GM03348 (cell line): ENCODE measurements around the gene WFDC1.
"Not testable (repeated sequence)": the region's sequence is repeated elsewhere in the genome, so short reads cannot be mapped to it uniquely, and the experiment has no call there.

Experiments used
- DNase-seq: peaks from one replicate; pipeline ENCODE4 v3.0.0; 2012; ENCODE audit warnings: low spot score

WFDC1 gene

DNA sequence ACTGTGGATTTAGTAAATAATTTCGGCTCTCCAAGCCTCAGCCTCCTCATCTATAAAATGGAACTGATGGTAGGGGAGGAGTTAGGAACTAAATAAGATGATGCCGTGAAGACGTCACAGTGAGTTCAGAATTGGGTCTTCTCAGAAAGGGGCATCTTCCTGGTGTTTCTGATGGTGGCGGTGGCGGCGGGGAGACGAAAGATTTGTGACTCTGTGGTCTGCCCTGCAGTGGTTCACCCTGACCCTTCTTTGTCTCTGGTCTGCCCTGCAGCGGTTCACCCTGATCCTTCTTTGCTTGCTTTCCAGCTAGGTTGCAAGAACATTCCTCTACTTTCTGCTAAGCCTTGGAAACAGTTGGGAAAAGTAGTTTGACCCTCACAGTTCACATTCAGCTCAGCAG, 34.3 kb downstream of the WFDC1 start:
- no peak for DNase-seq

- no peak for DNase-seq
These were observed 35.4 kb downstream of the WFDC1 start for GRCh38 chr16:84329843-84330684.

- no peak for DNase-seq
These were observed 36.0 kb downstream of the WFDC1 start for GRCh38 chr16:84330685-84331050.

DNA sequence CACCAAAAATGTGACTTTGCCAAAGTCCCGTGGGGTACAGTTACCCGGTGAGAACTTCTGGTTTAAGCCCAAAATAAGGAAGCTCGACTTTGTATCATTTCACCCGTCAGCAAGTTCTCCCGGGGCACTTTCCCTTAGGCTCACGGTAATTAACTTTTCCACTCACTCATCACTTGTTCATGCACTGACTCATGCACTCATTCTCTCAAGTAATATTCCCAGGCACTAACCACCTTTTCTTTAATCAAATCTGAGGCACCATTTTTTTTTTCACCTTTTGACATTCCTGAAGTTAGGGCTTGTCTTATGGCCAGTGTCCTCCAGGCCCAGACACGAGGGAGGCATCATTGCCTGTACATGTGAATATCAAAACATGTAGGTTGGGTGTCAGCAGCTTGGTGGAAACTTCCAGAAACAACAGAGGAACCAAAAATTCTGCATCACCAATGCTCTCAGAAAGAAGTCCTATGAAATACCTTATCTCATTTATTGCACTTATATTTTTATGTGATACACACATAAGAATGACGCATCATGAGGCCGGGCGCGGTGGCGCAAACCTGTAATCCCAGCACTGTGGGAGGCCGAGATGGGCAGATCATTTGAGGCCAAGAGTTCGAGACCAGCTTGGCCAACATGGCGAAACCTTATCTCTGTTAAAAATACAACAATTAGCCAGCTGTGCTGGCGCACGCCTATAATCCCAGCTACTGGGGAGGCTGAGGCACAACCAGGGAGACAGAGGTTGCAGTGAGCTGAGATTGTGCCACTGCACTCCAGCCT, 37.5 kb downstream of the WFDC1 start:
- no peak for DNase-seq

DNA sequence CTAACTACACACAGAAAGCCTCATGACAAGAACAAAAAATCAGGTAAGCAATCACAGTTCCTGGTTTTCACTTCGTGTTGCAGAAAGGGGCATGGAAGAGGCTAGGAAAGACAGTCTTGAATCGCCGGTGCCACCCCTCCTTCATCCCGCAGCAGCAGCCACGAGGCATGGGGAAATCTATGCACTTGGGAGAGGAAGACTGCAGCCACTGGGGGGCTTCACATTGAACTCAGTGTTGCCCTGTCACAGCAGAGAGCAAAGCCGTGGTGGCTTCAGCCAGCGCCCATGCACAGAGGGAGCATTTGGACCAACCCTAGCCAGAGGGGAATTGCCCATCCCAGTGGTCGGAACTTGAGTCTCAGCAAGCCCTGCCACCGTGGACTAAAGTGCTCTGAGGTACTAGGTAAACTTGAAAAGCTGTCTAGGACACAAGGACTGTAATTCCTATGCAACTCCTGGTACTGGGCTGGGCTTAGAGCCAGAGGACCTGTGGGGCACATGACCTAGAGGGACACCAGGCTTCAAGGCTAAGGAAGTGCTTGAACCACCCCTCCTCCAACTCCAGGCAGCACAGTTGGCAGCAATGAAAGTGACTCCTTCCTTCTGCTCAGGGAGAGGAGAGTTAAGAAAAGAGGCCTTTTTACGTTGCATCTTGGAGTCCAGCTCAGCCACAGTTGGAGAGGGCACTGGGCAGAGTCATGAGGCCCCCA, 38.5 kb downstream of the WFDC1 start:
- DNase-seq: no peak

DNA sequence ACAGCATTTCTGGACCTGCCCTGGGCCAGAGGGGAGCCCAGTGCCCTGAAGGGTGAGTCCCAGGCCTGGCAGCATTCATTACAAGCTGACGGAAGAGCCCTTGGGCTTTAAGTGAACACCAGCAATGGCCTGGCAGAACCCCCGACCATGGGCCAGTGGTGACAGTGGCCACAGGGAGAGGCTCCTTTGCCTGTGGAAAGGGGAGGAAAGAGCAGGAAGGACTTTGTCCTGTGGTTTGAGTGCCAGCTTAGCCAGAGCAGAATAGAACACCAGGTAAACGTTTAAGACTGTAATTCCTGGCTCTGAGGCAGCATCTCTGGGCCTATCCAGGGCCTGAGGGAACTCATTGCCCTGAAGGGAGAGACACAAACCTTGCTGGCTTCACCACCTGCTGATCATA, 39.4 kb downstream of the WFDC1 start:
- DNase-seq: no peak

DNA sequence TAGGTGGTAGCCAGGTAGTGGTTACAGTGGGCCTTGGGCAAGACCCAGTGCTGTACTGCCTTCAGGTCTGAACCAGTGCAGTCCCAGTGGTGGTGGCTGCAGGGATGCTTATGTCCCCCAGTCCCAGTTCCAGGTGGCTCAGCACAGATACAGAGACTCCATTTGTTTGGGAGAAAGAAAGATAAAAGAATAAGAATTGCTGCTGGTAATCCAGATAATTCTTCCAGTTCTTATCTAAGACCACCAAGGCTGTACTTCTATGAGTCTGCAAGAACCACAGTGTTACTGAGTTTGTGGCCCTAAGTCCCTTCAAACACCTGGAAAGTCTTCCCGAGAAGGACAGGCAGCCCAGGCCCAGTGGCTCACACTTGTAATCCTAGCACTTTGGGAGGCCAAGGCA, 39.8 kb downstream of the WFDC1 start:
- no peak for DNase-seq

DNA sequence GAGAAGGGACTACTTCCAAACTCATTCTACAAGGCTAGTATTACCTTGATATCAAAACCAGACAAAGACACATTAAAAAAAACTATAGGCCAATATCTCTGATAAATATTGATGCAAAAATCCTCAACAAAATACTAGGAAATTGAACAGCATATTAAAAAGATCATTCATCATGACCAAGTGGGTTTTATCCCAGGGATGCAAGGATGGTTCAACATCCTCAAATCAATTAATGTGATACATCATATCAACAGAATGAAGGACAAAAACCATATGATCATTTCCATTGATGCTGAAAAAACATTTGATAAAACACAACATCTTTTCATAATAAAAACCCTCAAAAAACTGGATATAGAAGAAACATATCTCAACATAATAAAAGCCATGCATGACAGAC, 42.6 kb downstream of the WFDC1 start:
- not testable (repeated sequence) for DNase-seq

- DNase-seq: no peak
These were observed 44.6 kb downstream of the WFDC1 start for GRCh38 chr16:84339311-84339710.

DNA sequence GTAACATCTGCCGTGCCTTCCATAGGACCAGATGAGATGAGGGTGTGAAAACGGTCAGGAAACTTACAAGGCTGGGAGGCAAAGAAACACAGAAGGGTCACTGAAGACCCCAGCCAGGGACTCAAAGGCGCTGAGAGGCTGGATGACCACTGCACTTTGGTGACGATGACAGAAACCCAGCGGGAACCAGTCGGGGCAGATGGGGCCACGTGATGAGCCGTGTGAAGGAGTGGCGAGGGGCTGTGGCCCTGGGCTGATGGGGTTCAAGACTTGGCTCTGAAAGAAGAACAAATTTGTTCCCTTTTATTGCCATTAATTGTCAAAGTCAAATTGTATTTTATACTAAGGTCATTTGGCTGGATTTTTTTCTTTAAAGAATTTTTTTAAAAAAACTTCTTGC, 45.1 kb downstream of the WFDC1 start:
- DNase-seq: no peak

DNA sequence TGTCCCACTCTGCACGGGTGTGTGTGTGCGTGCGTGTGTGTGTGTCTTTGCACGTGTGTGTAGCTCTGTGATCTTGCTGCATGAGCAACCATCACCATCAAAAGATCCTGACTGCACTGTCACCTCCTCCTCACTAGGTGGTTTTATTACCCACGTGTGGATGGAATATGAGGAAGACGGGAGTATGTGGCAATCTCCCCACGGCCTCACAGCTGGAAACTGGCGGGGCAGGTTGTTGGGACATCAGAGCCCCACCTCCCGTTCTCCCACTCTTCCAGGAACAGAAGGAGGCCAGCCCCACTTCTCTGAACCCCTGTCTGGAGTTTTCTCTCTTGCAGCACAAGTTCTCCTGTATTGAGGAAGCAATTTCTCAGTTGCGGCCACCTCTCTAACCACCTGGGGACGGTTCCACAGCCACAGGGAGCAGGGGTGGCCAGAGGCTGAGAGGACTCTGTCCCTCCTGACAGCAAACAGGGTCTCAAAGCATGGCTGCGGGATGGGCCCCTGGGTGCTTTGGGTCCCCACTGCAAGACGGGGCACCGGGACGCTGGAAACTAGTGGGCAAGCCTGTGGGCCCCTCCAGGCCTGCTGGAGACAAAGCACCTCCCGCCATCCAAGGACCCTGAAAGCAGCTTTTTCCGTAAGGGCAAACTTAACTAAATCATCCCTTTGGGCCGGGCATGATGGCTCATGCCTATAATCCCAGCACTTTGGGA, 45.8 kb downstream of the WFDC1 start:
- no peak for DNase-seq

GRCh38 chr16:84341528-84342295, 47.0 kb downstream of the WFDC1 start:
- no peak for DNase-seq

DNA sequence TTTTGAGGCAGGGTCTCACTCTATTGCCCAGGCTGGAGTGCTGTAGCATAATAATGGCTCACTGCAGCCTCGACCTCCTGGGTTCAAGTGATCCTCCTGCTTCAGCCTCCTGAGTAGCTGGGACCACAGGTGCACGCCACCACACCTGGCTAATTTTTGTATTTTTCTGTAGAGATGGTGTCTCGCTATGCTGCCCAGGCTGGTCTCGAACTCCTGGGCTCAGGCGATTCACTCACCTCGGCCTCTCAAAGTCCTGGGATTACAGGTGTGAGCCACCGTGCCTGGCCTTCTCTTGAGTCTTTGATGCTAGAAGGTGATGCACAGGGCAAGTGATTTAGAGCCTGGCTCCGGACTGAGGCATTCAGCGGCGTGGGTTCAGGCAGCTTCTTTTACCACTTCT, 49.1 kb downstream of the WFDC1 start:
- not testable (repeated sequence) for DNase-seq

GRCh38 chr16:84344781-84345180, 50.1 kb downstream of the WFDC1 start:
- no peak for DNase-seq

DNA sequence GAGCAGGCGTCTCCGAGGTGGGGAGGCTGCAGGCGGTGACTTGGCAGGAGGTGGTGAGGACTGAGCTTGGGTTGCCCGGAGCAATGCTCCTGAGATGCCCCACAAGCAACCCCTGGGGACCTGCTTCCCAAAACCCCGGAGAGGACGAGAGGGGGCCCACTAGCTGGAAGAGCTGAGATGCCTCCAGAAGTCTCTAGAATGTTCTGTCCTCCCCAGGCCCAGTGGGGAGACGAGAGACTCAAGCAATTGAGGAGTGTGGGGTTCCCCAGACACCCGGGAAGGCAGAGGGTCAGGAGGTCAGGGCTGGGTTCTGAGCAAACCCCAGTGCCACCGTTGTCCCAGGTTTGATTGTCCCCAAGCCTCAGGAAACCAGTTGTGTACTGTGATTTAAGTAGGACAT, 52.5 kb downstream of the WFDC1 start:
- DNase-seq: no peak

DNA sequence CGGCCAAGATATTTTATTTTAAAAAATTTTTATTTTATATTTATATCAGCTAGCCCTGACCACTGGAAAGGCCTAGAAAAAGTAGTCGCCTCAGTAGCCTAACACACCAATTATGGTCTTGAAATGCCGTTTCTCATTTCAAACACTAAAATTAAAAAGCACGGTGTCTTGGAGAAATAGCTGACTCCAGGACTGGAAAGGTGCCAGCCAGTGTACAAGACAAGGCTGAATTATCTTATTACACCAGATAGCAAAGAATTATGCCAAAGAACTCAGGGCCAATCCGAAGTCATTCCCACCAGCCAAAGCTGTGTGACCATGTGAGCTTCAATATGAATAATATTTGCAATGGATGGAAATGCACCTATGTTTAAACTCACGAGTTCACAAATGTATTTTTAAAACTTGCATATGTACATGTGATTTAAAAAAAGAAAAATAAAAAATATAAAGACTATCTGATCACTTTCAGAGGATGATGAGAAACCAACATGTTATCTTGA, 53.8 kb downstream of the WFDC1 start:
- no peak for DNase-seq

GRCh38 chr16:84349862-84350684, 55.4 kb downstream of the WFDC1 start:
- no peak for DNase-seq

- DNase-seq: no peak
These were observed 56.2 kb downstream of the WFDC1 start for GRCh38 chr16:84350685-84351400.

- DNase-seq: no peak
These were observed 57.0 kb downstream of the WFDC1 start for GRCh38 chr16:84351630-84352029.

DNA sequence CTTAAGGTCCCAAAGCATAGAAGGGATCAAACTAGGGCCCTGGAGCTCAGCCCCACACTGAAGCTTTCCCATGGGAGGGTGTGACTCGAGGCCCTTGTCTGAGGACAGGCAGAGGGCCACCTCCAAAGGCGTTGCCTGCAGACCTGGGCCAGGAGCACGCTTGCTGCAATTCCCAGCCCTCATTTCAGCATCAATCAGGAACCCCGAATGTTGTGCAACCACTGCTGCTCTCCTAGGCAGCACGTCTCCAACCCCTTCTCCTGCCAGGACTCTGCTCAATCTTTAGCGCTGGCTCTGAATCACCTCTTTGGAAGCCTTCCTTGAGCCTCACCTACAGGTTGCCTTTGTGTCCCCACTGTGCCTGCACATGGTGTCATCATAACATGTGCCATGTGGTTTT, 59.6 kb downstream of the WFDC1 start:
- DNase-seq: no peak
